Cardiac fibroblast (primary cell): Measurements from ENCODE around the gene GALNT17.

Experiments
- DNase-seq, 2 donors: peaks; one replicate each; pipeline versions ENCODE4 v3.0.0 to v3.0.0-alpha.2; 2010; ENCODE audit warnings: low read depth in 2 of 2
- H3K4me3 ChIP-seq, 2 donors: replicated peaks in 1 of 2; 1 replicate in 1 of 2; 2 replicates in 1 of 2; pipeline ENCODE4 v1.5.1; 2011; ENCODE audit warnings: low read depth in 2 of 2, low read length in 2 of 2, mild to moderate bottlenecking in 2 of 2, moderate library complexity in 1 of 2
- TF ChIP-seq, protein P1 (sequence below): IDR thresholded peaks from one replicate; pipeline ENCODE4 v1.5.1; 2011; ENCODE audit warnings: low read depth, mild to moderate bottlenecking, low read length, inconsistent platforms

Gene GALNT17

DNA sequence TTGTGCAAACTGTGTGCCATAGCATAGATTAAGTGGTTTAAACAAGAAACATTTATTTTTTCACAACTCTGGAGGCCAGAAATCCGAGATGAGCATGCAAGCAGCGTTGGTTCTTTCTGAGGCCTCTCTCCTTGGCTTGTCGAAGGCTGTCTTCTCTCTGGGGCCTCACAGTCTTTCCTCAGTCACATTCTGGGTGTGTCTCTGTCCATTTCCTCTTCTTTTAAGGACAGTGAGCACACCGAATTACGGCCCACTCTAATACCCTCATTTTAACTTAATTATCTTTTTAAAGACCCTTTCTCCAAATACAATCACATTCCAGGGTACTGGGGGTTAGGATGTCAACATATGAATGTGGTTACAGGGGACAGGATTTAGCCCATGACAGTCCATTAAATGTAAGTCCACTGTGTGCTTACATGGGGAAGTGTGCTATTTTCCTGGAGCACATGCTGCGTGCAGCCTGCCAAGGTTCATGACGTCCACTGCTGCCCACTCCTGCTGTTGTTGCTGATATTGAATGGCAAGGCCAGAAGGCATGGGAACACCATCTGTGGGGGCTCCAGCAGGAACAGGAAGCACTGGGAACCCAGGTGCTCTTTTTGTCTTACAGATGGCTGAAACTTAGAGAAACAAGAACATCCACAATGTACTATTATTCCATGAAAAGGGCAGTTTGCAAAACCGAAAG lies 365.5 kb downstream of the GALNT17 start:
- H3K4me3 ChIP-seq: no peak overlapping the region
- DNase-seq: no peak
- TF ChIP-seq, protein P1, sequence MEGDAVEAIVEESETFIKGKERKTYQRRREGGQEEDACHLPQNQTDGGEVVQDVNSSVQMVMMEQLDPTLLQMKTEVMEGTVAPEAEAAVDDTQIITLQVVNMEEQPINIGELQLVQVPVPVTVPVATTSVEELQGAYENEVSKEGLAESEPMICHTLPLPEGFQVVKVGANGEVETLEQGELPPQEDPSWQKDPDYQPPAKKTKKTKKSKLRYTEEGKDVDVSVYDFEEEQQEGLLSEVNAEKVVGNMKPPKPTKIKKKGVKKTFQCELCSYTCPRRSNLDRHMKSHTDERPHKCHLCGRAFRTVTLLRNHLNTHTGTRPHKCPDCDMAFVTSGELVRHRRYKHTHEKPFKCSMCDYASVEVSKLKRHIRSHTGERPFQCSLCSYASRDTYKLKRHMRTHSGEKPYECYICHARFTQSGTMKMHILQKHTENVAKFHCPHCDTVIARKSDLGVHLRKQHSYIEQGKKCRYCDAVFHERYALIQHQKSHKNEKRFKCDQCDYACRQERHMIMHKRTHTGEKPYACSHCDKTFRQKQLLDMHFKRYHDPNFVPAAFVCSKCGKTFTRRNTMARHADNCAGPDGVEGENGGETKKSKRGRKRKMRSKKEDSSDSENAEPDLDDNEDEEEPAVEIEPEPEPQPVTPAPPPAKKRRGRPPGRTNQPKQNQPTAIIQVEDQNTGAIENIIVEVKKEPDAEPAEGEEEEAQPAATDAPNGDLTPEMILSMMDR: no peak

DNA sequence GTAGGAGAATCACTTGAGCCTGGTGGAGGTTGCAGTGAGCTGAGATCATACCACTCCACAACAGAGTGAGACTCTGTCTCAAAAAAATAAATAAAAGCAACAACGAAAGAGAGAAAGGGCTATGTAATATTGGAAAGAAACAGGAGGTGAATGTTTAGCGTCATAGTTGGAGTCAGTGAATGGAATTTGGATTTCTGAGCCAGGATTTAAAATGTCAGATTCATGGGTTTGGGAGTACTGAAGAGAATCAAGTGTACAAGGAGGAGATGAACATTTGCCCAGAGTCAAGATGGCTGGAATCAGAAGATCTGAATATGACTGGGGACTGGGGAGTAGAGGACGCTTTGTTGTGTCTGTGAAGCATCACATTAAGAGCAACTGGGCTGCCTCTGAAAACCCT lies 366.4 kb downstream of the GALNT17 start:
- H3K4me3 ChIP-seq: no peak overlapping the region
- TF ChIP-seq, protein P1: no peak
- no peak for DNase-seq

DNA sequence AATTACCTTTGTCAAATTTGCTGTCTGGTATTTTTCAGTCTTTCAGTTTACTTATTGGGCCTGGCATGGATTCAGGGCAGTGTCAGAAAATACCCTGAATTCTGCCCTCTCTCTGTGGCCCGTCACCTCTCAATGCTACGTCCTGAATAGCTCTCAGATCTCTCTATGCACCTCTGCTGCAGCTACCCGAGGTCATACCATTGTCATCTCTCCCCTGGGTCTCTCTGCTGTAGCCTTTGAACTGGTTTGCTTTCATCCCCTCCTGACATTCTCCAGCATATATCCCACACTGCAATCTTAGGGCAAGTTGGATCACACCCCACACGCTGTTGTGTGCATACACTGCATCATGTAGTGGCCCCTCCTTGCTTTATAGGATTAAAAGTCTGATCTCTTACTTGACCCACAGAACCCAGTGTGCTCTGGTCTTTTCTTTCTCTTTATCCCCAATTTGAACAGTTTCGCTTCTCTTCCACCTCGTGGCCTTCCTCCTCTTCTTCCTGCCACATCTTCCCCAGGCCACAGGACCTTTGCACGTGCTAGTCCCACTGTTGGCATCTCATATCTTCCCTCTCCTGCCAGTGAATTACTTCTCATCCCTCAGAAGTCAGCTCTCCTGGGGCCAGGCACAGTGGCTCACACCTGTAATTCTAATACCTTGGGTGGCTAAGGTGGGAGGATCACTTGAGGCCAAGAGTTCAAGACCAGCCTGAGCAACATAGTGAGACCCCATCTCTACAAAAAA lies 372.9 kb downstream of the GALNT17 start:
- DNase-seq: no peak
- H3K4me3 ChIP-seq: no peak overlapping the region
- TF ChIP-seq, protein P1: no peak

DNA sequence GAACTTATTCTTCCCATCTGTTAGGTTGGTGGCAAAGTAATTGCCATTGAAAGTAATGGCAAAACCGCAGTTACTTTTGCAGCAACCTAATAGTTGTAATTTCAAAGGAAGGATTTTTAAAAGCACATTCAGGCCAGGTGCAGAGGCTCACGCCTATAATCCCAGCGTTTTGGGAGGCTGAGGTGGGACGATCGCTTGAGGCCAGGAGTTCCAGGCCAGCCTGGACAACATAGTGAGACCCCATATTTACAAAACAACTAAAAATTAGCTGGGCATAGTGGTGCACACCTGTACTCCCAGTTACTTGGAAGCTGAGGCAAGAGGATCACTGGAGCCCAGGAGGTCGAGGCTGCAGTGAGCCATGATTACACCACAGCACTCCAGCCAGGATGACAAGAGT lies 374.9 kb downstream of the GALNT17 start:
- TF ChIP-seq, protein P1: no peak
- no peak for DNase-seq
- H3K4me3 ChIP-seq: no peak overlapping the region

DNA sequence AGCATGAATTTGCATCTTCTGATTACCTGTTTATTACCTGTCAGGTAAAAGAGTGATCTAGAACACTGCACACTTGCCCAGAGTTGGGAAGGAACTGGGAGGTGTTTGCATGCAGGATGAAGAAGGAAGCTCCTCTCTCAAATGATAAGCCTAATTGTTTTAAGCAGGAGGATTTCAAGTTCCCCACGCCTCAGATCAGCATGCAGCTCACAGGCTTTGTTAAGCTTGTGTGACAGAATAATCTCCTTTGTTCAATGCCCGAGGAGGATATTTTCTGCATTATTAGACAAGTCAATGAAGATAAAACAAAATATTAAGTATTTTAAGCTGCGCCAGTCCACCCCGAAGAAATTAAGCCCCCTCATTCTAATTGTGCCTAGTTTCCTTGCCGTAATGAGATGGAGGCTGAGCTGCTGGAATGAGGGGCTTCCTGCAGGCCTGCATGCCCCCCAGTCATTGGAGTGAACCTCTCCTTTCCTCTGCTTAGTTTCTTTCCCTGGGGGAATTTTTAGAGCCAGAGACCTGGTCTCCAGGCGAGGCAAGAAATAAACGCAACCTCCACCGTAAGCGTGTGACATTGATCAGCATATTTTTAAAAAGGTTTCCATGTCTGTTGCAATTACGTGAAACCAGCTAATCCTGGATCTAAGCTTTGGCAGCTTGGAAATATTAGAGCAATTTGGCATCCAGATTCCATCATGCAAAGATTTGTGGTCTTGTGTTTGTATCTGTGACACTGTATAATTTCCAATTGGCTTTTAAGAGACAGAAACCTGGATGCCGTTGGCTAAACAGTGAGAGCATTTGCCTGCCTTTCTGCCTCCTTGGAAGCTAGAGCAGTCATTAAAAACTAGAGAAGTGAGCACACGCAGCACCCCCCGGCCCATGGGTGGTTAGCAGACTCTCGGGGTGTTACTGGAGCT lies 376.0 kb downstream of the GALNT17 start:
- TF ChIP-seq, protein P1: no peak
- DNase-seq: no peak
- H3K4me3 ChIP-seq: no peak overlapping the region

DNA sequence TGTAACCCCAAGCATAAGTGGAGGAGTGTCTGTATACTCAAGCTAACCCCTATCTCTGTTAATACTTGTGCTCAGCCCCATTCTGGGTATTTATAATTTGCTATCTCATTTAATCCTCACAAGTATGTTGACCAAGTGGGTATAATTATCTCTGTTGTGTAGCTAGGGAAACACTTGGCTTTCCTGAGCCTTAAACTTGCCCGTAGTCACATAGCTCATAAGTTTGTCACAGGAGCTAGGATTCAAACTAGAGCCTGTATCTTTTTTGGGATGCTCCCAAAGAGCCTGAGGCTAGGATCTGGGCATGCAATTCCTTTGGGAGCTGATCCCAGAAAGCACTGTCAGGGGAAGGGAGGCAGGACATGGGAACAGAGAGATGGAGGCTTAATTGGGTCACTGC lies 377.4 kb downstream of the GALNT17 start:
- DNase-seq: no peak
- H3K4me3 ChIP-seq: no peak overlapping the region
- TF ChIP-seq, protein P1: no peak
